ENCODE data around the gene PHF12.

Gene PHF12

GRCh38 chr17:28986714-28987655 lies 35.7 kb upstream of the PHF12 start:
- no peak for TF ChIP-seq JUND (IDR thresholded peaks at IDR 0.05; ENCODE audit: low read depth)
- no peak for DNase-seq (ENCODE audit: low read depth in 1 of 2, low spot score in 1 of 2)
- in situ Hi-C loops (cut with HindIII; ENCODE audit: low pct_unique_long_range_greater_than_20kb, low sequenced_read_pairs), result no loop called here

DNA sequence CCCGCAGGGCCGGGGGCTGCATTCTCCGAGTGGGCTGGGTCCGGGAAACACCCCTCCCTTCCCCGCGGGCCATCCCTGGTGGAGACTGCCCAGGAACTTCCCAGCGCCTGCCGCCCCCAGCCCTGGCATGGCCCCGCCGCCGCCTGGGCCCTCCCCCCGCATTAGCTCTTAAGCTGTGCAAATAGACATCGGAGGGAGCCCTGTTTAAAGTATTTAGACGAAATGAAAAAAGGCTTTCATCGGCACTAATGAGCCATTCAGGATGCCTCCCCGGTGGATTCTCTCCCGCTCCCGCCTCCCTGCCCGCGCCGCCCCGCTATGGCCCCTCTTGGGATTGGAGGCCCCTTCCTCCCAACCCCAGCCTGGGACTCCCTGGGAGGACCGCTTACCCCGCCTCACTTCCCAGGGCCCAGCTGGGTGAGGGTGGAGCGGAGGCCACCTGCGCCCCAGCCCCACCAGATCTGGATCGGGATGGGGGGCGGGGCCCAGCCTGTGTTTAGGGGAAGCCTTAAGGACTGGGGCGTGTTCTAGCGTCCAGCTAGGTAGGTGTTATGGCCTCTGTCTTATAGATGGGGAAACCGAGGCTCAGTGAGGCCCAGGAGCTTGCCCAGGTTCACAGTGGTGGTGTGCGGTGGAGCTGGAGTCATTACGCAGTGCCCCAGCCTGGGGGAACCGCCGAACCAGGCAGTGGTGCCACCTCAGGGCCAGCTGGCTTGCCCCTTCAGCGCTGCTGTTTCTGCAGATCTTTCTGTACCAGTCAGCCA lies 34.8 kb upstream of the PHF12 start:
- in situ Hi-C loops (cut with HindIII; ENCODE audit: low pct_unique_long_range_greater_than_20kb, low sequenced_read_pairs), result no loop called here
- DNase-seq (ENCODE audit: low read depth in 1 of 2, low spot score in 1 of 2), result no peak
- TF ChIP-seq JUND (IDR thresholded peaks at IDR 0.05; ENCODE audit: low read depth), result no peak

DNA sequence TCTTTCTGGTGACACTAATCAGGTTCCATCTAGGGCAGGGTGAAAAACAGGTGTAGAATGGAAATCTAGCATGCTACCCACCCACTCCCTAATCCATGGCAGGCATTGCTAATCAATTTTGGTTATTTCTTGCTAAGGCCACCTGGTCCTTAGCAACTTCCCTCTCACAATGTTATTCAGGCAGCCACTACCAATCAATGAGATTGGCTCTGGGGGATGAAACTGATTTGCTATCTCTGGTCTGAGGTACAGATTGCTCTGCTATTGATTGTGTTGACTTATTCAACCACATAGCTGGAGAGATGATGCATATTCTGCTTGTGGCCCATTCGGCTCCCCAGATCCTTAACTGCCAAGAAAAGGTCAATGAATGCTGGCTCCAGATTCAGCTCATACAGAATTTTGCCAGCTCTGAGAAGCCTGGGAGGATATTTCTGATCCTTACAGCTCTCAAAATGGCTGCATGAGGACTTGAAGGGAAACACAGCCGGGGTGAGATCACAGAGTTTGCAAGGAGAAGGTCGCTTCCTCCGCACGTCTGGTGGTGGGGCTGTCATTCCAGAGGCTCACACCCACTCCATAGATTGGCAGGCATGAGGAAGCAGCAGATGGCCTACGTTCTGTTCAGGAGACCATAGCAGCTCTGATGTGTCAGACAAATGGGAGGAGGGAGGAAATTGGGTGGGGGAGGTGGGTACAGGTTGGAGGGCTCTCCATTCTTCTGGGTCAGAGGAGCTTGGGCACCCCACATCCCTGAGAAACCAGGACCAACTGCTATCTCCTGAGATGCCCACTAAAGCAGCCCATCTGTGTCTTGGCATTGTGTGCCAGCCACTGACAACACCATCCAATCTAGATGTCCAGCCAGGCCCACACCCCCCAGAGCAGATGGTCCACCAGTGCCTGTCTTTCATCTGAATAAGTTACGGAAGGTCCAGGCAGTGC lies 32.2 kb upstream of the PHF12 start:
- no peak for TF ChIP-seq JUND (IDR thresholded peaks at IDR 0.05; ENCODE audit: low read depth)
- DNase-seq (ENCODE audit: low read depth in 1 of 2, low spot score in 1 of 2), result no peak
- in situ Hi-C loops (cut with HindIII; ENCODE audit: low pct_unique_long_range_greater_than_20kb, low sequenced_read_pairs), result no loop called here

- no peak for TF ChIP-seq JUND (IDR thresholded peaks at IDR 0.05; ENCODE audit: low read depth)
- DNase-seq (ENCODE audit: low read depth in 1 of 2, low spot score in 1 of 2), result peak in 1 of 2 experiments; percentile 15
- in situ Hi-C loops (cut with HindIII; ENCODE audit: low pct_unique_long_range_greater_than_20kb, low sequenced_read_pairs), result no loop called here
Measured at GRCh38 chr17:28982131-28982793, 30.9 kb upstream of the PHF12 start.

GRCh38 chr17:28978356-28978964 lies 27.1 kb upstream of the PHF12 start:
- in situ Hi-C loops (cut with HindIII; ENCODE audit: low pct_unique_long_range_greater_than_20kb, low sequenced_read_pairs), result no loop called here
- no peak for DNase-seq (ENCODE audit: low read depth in 1 of 2, low spot score in 1 of 2)
- no peak for TF ChIP-seq JUND (IDR thresholded peaks at IDR 0.05; ENCODE audit: low read depth)

DNA sequence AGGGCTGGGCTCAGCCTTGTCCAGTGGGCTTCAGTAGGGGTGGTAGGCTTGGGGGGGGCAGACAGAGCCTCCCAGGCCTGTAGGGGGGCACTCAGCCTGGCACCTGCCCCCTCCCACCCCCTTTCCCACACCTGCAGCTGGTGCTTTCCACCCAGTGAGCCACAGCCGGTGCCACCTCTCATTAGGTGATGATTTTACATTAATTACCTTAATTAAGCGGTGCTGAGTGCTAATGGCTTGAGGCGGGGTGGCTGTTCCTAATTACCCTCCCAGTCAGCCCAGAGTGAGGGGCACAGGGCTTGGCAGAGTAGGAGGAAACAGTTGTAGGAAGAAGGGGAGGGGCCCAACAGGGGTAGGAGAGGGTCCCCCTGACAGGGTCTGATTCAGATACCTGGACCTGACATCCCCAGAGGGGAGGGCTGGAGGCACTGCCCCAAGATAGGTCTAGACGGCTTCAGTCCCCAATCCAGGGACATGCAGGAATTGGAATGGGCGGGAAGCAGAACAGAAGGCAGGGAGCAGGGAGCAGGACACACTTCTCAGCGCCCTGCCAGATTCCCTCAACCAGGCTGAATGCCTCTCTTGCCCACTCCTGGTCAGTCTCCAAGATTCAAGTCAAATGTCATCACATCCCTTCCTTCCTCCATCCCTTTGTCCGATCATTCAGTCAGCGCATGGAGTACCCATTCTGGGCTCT lies 26.5 kb upstream of the PHF12 start:
- DNase-seq (ENCODE audit: low read depth in 1 of 2, low spot score in 1 of 2), result no peak
- in situ Hi-C loops (cut with HindIII; ENCODE audit: low pct_unique_long_range_greater_than_20kb, low sequenced_read_pairs), result no loop called here
- TF ChIP-seq JUND (IDR thresholded peaks at IDR 0.05; ENCODE audit: low read depth), result no peak

DNA sequence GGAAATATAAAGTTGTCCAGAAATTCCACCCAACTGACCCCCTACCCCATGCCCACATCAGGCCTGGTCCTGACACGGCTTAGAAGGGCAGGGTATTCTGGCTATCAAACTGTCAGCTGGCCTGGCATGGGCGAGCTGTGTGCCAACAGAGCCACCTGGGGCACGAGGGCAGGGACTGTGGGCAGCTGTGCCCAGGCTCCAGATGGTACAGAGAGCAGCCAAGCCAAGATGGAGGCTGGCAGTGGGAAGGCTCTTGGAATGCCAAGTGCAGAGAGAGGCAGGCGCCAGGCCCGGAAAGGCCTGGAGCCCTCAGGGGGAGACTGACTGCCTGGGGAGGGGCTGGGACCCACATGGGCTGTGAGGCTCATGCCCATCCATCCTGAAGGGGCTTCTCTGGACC lies 24.3 kb upstream of the PHF12 start:
- DNase-seq (ENCODE audit: low read depth in 1 of 2, low spot score in 1 of 2), result no peak
- no peak for TF ChIP-seq JUND (IDR thresholded peaks at IDR 0.05; ENCODE audit: low read depth)
- in situ Hi-C loops (cut with HindIII; ENCODE audit: low pct_unique_long_range_greater_than_20kb, low sequenced_read_pairs), result no loop called here

DNA sequence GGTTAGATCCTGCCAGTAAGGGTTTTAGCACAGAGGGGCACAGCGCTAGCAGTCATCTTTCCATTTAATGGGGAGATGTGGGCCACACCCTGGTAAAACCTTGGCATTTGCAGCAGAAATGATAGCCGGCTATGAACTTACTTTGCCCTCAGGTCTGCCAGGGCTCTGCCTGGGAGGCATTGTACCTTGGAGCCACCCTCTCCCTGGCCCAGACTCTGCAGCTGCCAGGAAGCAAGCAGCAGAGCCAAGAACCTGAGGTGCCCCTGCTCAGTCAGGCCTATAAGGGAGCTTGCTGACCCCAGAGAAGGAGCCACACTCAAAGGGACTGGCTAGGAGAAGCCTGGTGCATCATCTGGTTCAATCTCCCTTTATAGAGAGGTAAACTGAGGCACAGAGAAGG lies 23.7 kb upstream of the PHF12 start:
- no peak for TF ChIP-seq JUND (IDR thresholded peaks at IDR 0.05; ENCODE audit: low read depth)
- in situ Hi-C loops (cut with HindIII; ENCODE audit: low pct_unique_long_range_greater_than_20kb, low sequenced_read_pairs), result no loop called here
- DNase-seq (ENCODE audit: low read depth in 1 of 2, low spot score in 1 of 2), result no peak

- TF ChIP-seq JUND (IDR thresholded peaks at IDR 0.05; ENCODE audit: low read depth), result no peak
- DNase-seq (ENCODE audit: low read depth in 1 of 2, low spot score in 1 of 2), result no peak
- in situ Hi-C loops (cut with HindIII; ENCODE audit: low pct_unique_long_range_greater_than_20kb, low sequenced_read_pairs), result no loop called here
Measured at GRCh38 chr17:28974451-28974850, 23.1 kb upstream of the PHF12 start.

DNA sequence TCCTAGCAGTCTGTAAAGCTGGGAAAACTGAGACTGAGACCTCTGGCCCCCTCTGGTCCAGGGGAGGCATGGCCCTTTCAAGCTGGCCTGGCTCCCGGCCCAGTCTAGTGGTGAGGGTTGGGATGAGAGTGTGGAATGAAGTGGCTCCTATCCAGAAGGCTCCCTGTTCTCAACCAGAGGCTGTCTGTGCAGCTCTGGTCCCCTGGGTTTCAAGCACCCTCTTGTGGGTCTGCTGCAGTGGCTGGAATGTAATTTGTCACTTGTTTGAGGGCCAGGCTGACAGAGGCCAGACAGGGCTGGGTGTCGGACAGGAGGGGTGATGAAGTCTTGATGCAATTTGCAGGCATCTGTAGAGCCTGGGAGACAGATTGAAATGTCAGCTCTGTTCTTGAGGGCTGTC lies 22.1 kb upstream of the PHF12 start:
- no peak for TF ChIP-seq JUND (IDR thresholded peaks at IDR 0.05; ENCODE audit: low read depth)
- in situ Hi-C loops (cut with HindIII; ENCODE audit: low pct_unique_long_range_greater_than_20kb, low sequenced_read_pairs), result no loop called here
- no peak for DNase-seq (ENCODE audit: low read depth in 1 of 2, low spot score in 1 of 2)

- in situ Hi-C loops (cut with HindIII; ENCODE audit: low pct_unique_long_range_greater_than_20kb, low sequenced_read_pairs), result no loop called here
- no peak for TF ChIP-seq JUND (IDR thresholded peaks at IDR 0.05; ENCODE audit: low read depth)
- no peak for DNase-seq (ENCODE audit: low read depth in 1 of 2, low spot score in 1 of 2)
Measured at GRCh38 chr17:28972437-28972836, 21.1 kb upstream of the PHF12 start.

All from T47D (cell line).